HG02852 (cell line): Measurements from ENCODE around the gene PTGFRN.

Source experiments
- ATAC-seq: cut with Tn5 transposase; IDR thresholded peaks from one replicate; pipeline ENCODE4 v1.9.1; 2021; ENCODE audit warnings: mild to moderate bottlenecking, moderate library complexity; ENCODE audit not compliant: unreplicated experiment

The PTGFRN gene

GRCh38 chr1:117025568-117025967, 115.9 kb downstream of the PTGFRN start:
- ATAC-seq = no peak

- ATAC-seq = no peak
These were observed 116.6 kb downstream of the PTGFRN start for GRCh38 chr1:117026361-117026760.

- no peak for ATAC-seq
These were observed 120.0 kb downstream of the PTGFRN start for GRCh38 chr1:117029685-117030084.

- ATAC-seq = no peak
These were observed 120.7 kb downstream of the PTGFRN start for GRCh38 chr1:117030271-117030877.

DNA sequence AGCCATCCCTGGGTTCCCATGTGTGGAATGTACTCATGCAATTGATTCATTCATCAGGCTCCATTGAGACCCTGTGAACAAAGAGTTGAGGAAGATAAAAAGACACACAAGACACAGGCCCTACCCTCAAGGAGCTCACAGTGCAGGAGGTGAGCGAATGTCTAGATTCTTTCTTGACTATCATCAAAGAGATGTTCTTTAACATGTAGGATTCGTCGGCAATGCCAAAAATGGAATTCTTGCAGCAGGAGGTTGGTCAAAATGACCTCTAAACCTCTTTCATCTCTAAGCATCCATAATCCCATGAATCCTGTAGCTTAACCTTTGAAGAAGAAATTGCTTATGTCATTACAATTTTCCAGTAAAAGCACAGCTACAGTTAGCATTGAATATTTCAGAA, 122.5 kb downstream of the PTGFRN start:
- no peak for ATAC-seq

GRCh38 chr1:117032681-117033539, 123.2 kb downstream of the PTGFRN start:
- ATAC-seq = no peak

DNA sequence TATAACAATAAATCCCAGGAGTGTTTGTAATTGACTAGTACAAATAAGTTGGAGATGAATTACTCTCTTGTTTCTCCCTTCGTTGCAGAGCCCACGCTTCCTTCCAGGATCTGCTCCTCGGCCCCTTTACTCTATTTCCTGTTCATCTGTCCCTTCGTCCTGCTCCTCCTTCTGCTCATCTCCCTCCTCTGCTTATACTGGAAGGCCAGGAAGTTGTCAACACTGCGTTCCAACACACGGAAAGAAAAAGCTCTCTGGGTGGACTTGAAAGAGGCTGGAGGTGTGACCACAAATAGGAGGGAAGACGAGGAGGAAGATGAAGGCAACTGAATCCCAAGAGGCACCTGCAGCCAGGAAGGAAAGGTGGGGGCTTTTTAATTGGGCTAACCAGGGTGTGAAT, 124.1 kb downstream of the PTGFRN start:
- no peak for ATAC-seq

DNA sequence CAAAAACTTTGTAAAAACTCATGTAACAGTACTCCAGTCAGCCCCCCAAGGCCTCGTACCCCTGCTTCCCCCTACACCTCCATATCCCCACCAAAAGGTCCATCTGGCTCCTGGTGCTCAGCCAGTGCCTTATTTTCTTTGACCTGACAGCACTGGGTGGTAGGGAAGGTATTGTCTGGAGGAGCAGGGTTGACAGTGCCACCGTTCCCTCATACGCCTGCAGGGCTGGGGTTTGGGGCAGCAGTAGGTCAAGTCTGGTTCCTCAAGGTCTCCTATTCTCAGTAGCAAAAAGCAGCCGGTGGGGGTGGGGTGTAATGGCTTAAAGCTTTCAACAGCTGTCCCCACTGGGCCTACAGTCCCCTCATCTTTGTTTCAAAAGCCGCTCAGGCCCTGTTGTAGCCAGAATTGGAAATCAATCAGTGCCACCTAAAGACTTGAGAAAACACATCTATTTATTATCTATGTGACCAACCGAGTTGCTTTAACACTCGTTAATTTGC, 125.1 kb downstream of the PTGFRN start:
- no peak for ATAC-seq

GRCh38 chr1:117036018-117036461, 126.3 kb downstream of the PTGFRN start:
- ATAC-seq = no peak

- no peak for ATAC-seq
These were observed 128.1 kb downstream of the PTGFRN start for GRCh38 chr1:117037802-117038201.

GRCh38 chr1:117038236-117038635, 128.5 kb downstream of the PTGFRN start:
- ATAC-seq = no peak
